Calu3 (cell line): ENCODE results near the gene COX4I1. TPM values are rescaled to one million over a fixed set of nuclear protein-coding genes. Genes with fewer than 3 reads are reported as not detected.

Experiments used
- BruUV-seq: library from RNA; stranded (reverse); fragments of 400-500 nt; replicated peaks from 2 replicates; lab custom pipeline; 2021; lab: Mats Ljungman, UMichigan
- CTCF ChIA-PET: fragments of 300-600 bp; sonication (Branson Sonifier 250); formaldehyde crosslinking; loops from one replicate; lab custom pipeline; 2022; ENCODE audit warnings: antibody characterized with exemption; lab: Charles Lee
- DNase-seq: peaks from one replicate; pipeline ENCODE4 v3.0.0; 2022
- H3K27ac Mint-ChIP-seq: one replicate; pipeline ENCODE4 v1.8.0; 2022; ENCODE audit warnings: mixed read lengths; ENCODE audit not compliant: unreplicated experiment
- H3K27me3 Mint-ChIP-seq: one replicate; pipeline ENCODE4 v1.8.0; 2022; ENCODE audit warnings: mixed read lengths; ENCODE audit not compliant: unreplicated experiment
- H3K36me3 Mint-ChIP-seq: one replicate; pipeline ENCODE4 v1.8.0; 2022; ENCODE audit warnings: mild to moderate bottlenecking, moderate library complexity, mixed read lengths; ENCODE audit not compliant: insufficient read depth, unreplicated experiment
- H3K4me1 Mint-ChIP-seq: one replicate; pipeline ENCODE4 v1.8.0; 2022; ENCODE audit warnings: mild to moderate bottlenecking, low read depth, mixed read lengths; ENCODE audit not compliant: unreplicated experiment
- H3K4me3 Mint-ChIP-seq: one replicate; pipeline ENCODE4 v1.8.0; 2022; ENCODE audit warnings: mild to moderate bottlenecking, low read depth, moderate library complexity, mixed read lengths; ENCODE audit not compliant: unreplicated experiment
- H3K9me3 Mint-ChIP-seq: one replicate; pipeline ENCODE4 v1.8.0; 2022; ENCODE audit warnings: low read depth, mixed read lengths; ENCODE audit not compliant: unreplicated experiment
- CTCF ChIP-seq: fragments of 200-600 bp; IDR thresholded peaks from one replicate; pipeline ENCODE4 v1.8.0; 2022; ENCODE audit warnings: antibody characterized with exemption; ENCODE audit not compliant: unreplicated experiment
- intact Hi-C: fragments of 100-400 bp; cut with micrococcal nuclease; formaldehyde crosslinking; loops from one replicate; pipeline ENCODE4 v1.10.0; 2022; ENCODE audit not compliant: unreplicated experiment
- total RNA-seq: library from RNA; stranded (reverse); gene quantifications from 2 replicates; pipeline ENCODE4 v1.2.3, GENCODE V29; 2022

Gene COX4I1
- total RNA-seq, 1 experiment from 2014 or later, result 639 TPM

- no peaks in the 10 kb centered on the region for H3K27me3 Mint-ChIP-seq
- H3K4me3 Mint-ChIP-seq, result no peak overlapping the region
- no peak overlapping the region for H3K27ac Mint-ChIP-seq
- peaks cover 11% of the 10 kb centered on the region for H3K36me3 Mint-ChIP-seq
- CTCF ChIA-PET, result interaction anchor here (0.7 kb wide), 1 partner anchor 382 kb away, joined by 3 read pairs; no protein-coding TSS in a partner anchor
- no TSS peak for BruUV-seq
- intact Hi-C loops, result no loop called here
- no peak for TF ChIP-seq CTCF
- H3K4me1 Mint-ChIP-seq, result peaks cover 10% of the 10 kb centered on the region
- H3K9me3 Mint-ChIP-seq, result no peaks in the 10 kb centered on the region
- DNase-seq, result no peak
These were observed 25.4 kb upstream of the COX4I1 start for GRCh38 chr16:85774136-85774535.

- no TSS peak for BruUV-seq
- no peak for DNase-seq
- Mint-ChIP-seq H3K9me3 (no peaks in the 10 kb centered on the region), H3K27me3 (no peaks in the 10 kb centered on the region), H3K27ac (no peak overlapping the region), H3K4me3 (no peak overlapping the region), H3K4me1 (peaks cover 10% of the 10 kb centered on the region), H3K36me3 (peaks cover 11% of the 10 kb centered on the region)
- intact Hi-C loops, result no loop called here
- CTCF ChIA-PET, result no interaction called here
- no peak for TF ChIP-seq CTCF
These were observed 24.7 kb upstream of the COX4I1 start for GRCh38 chr16:85774811-85775210.

GRCh38 chr16:85777583-85778310, 21.7 kb upstream of the COX4I1 start:
- peak; percentile 40 for DNase-seq
- H3K36me3 Mint-ChIP-seq, result peaks cover 17% of the 10 kb centered on the region
- CTCF ChIA-PET, result interaction anchor here (0.6 kb wide), 1 partner anchor 19 kb away, joined by 4 read pairs; no protein-coding TSS in a partner anchor
- no TSS peak for BruUV-seq
- H3K4me3 Mint-ChIP-seq, result no peak overlapping the region
- no peak for TF ChIP-seq CTCF
- peaks cover 10% of the 10 kb centered on the region for H3K4me1 Mint-ChIP-seq
- no peak overlapping the region for H3K27ac Mint-ChIP-seq
- intact Hi-C loops, result no loop called here
- no peaks in the 10 kb centered on the region for H3K27me3 Mint-ChIP-seq
- no peaks in the 10 kb centered on the region for H3K9me3 Mint-ChIP-seq

GRCh38 chr16:85778873-85779272, 20.6 kb upstream of the COX4I1 start:
- Mint-ChIP-seq H3K4me1 (peaks cover 10% of the 10 kb centered on the region), H3K27me3 (no peaks in the 10 kb centered on the region), H3K9me3 (no peaks in the 10 kb centered on the region), H3K36me3 (peaks cover 17% of the 10 kb centered on the region), H3K4me3 (no peak overlapping the region), H3K27ac (no peak overlapping the region)
- BruUV-seq, result no TSS peak
- no peak for DNase-seq
- no peak for TF ChIP-seq CTCF
- intact Hi-C loops, result no loop called here
- CTCF ChIA-PET, result interaction anchor here (0.7 kb wide), 1 partner anchor 629 kb away, joined by 3 read pairs; no protein-coding TSS in a partner anchor
